Mesendoderm (in vitro differentiated cells): ENCODE data around the gene GFAP.
A peak's percentile ranks its signal among the peaks of the same experiment; 100 is the strongest.
"Not testable (repeated sequence)": the region's sequence is repeated elsewhere in the genome, so short reads cannot be mapped to it uniquely, and the experiment has no call there.

Source experiments
- DNase-seq: peaks from one replicate; pipeline ENCODE4 v3.0.0; 2013
- H2AK5ac ChIP-seq: 2 replicates; pipeline ENCODE4 v1.6.1; 2013; ENCODE audit warnings: low read length, inconsistent platforms
- H2BK120ac ChIP-seq: 2 replicates; pipeline ENCODE4 v1.6.1; 2013; ENCODE audit warnings: low read depth, mild to moderate bottlenecking, low read length, moderate library complexity, mixed read lengths
- H2BK15ac ChIP-seq: replicated peaks from 2 replicates; pipeline ENCODE4 v1.6.1; 2013; ENCODE audit warnings: low read depth, mild to moderate bottlenecking, moderate library complexity
- H2BK5ac ChIP-seq: 2 replicates; pipeline ENCODE4 v1.6.1; 2013; ENCODE audit warnings: low read length, inconsistent platforms
- H3K18ac ChIP-seq: 2 replicates; pipeline ENCODE4 v1.6.1; 2013; ENCODE audit warnings: mild to moderate bottlenecking, low read length, mixed read lengths
- H3K23ac ChIP-seq: one replicate; pipeline ENCODE4 v1.6.1; 2013; ENCODE audit warnings: low read length
- H3K27ac ChIP-seq: 2 replicates; pipeline ENCODE4 v1.5.1; 2013; ENCODE audit warnings: low read depth, mild to moderate bottlenecking, inconsistent platforms, low read length, moderate library complexity
- H3K27me3 ChIP-seq: 2 replicates; pipeline ENCODE4 v1.6.1; 2013; ENCODE audit warnings: low read length, control low read depth, mild to moderate bottlenecking, inconsistent platforms; ENCODE audit not compliant: insufficient read depth, poor library complexity
- H3K36me3 ChIP-seq: 2 replicates; pipeline ENCODE4 v1.6.1; 2013; ENCODE audit warnings: low read length, inconsistent platforms; ENCODE audit not compliant: control insufficient read depth, insufficient read depth
- H3K4ac ChIP-seq: one replicate; pipeline ENCODE4 v1.6.1; 2013; ENCODE audit warnings: low read depth, mild to moderate bottlenecking, low read length, moderate library complexity
- H3K4me1 ChIP-seq: 2 replicates; pipeline ENCODE4 v1.6.1; 2013; ENCODE audit warnings: low read depth, low read length, inconsistent platforms; ENCODE audit not compliant: control insufficient read depth
- H3K4me2 ChIP-seq: 2 replicates; pipeline ENCODE4 v1.6.1; 2013; ENCODE audit warnings: low read length
- H3K4me3 ChIP-seq: 2 replicates; pipeline ENCODE4 v1.5.1; 2013; ENCODE audit warnings: mild to moderate bottlenecking, low read length
- H3K56ac ChIP-seq: one replicate; pipeline ENCODE4 v1.6.1; 2013; ENCODE audit warnings: low read length
- H3K79me1 ChIP-seq: 2 replicates; pipeline ENCODE4 v1.6.1; 2013; ENCODE audit warnings: low read length, inconsistent platforms
- H3K79me2 ChIP-seq: 2 replicates; pipeline ENCODE4 v1.6.1; 2013; ENCODE audit warnings: mild to moderate bottlenecking, low read length; ENCODE audit not compliant: control insufficient read depth, insufficient read depth
- H3K9ac ChIP-seq: 2 replicates; pipeline ENCODE4 v1.6.1; 2013; ENCODE audit warnings: low read length, inconsistent platforms
- H4K5ac ChIP-seq: one replicate; pipeline ENCODE4 v1.6.1; 2013; ENCODE audit warnings: low read length
- H4K8ac ChIP-seq: one replicate; pipeline ENCODE4 v1.6.1; 2013; ENCODE audit warnings: low read depth, mild to moderate bottlenecking, control low read depth, low read length, moderate library complexity
- WGBS: extraction: QIAGEN DNeasy Blood & Tissue Kit; methylation state at CpG from one replicate; pipeline ENCODE4 v1.1.7; 2013; ENCODE audit warnings: low lambda C conversion rate, missing lambda C conversion rate; ENCODE audit not compliant: insufficient coverage; ENCODE audit errors: extremely low coverage; 5-methylcytosine and 5-hydroxymethylcytosine counted together

GFAP gene

DNA sequence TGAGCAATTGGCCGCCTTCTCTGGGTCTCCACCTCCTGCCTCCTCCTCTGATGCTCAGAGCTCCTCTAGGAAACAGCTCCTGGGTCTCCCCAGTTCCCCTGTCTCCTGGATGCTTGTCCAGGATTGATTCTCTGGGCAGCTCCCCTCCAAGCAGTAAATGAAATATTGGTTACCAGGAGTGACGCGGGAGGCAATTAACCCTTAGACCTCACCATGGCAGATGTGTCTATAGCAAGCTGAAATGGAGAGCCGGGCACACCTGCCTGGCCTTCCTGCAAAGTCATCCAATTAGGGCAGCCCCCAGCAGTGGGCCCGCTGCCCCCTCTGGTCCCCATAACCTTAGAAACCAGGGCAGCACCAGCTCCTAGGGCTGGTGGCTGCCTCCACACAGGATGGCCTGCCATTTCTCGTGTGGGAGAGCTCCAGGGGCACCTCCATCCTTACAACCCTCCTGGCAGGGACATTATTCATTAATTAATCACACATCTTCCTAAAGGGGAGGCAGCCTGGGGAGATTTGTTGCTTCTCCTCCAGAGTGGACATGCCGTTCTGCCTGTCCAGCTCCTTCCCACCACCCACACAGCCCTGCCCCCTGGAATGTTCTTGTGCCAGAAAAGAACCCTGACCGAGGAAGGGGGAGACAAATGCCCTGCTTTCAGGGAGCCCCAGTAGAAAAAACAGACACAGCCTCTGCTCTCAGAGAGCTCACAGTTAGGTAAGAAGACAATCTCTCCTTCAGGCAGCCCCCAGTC, 40.5 kb upstream of the GFAP start:
- Histone ChIP-seq H3K79me2 (no peaks in the 10 kb centered on the region), H3K79me1 (no peaks in the 10 kb centered on the region), H3K56ac (no peak overlapping the region), H3K9ac (no peak overlapping the region), H3K4me2 (no peak overlapping the region), H3K4me1 (no peaks in the 10 kb centered on the region), H3K27me3 (no peaks in the 10 kb centered on the region), H2BK5ac (no peak overlapping the region), H3K4ac (no peak overlapping the region), H2BK15ac (no peak overlapping the region), H3K36me3 (no peaks in the 10 kb centered on the region), H4K8ac (no peak overlapping the region), H3K27ac (no peak overlapping the region), H3K18ac (no peak overlapping the region), H2AK5ac (no peak overlapping the region), H4K5ac (no peak overlapping the region), H2BK120ac (no peak overlapping the region), H3K23ac (no peak overlapping the region), H3K4me3 (no peak overlapping the region)
- DNase-seq = no peak
- WGBS = no CpG with 5 or more reads among the region's 8 CpGs

DNA sequence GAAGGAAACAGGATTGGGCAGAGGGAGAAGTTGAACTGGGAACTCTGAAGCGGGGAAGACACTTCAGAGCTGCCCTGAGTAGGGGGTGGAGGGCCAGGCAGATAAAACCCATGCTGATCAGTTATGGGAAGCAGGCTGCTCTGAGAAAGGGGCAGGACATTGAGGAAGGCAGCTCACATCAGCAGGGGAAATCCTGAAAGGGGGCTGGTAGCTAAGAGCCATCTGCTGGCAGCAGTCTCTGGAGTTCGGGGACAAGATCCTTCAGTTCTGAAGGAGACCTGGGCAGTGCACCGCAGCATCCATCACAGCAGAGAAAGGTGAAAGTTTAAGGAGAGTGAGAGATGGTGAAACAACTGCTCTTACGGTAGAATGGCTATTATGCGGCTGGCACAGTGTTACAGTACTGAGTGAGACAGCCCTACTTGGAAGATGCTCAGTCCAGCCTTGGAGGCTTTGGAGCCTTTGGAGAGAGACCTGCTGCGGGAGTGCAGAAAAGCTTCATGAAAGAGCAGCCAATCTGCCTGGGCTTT, 37.7 kb upstream of the GFAP start:
- no peak overlapping the region for H2AK5ac ChIP-seq
- no peak overlapping the region for H3K27ac ChIP-seq
- no peaks in the 10 kb centered on the region for H3K27me3 ChIP-seq
- peaks cover 3% of the 10 kb centered on the region for H3K4me1 ChIP-seq
- H3K79me2 ChIP-seq = no peaks in the 10 kb centered on the region
- H2BK15ac ChIP-seq = no peak overlapping the region
- peak; percentile 49 for DNase-seq
- H2BK5ac ChIP-seq = no peak overlapping the region
- no peak overlapping the region for H3K4me3 ChIP-seq
- H2BK120ac ChIP-seq = no peak overlapping the region
- H3K4ac ChIP-seq = no peak overlapping the region
- H4K8ac ChIP-seq = no peak overlapping the region
- H3K36me3 ChIP-seq = no peaks in the 10 kb centered on the region
- H3K23ac ChIP-seq = no peak overlapping the region
- H3K56ac ChIP-seq = no peak overlapping the region
- H3K9ac ChIP-seq = no peak overlapping the region
- H3K79me1 ChIP-seq = no peaks in the 10 kb centered on the region
- H3K4me2 ChIP-seq = no peak overlapping the region
- H4K5ac ChIP-seq = no peak overlapping the region
- WGBS = no CpG with 5 or more reads among the region's 6 CpGs
- no peak overlapping the region for H3K18ac ChIP-seq

- Histone ChIP-seq H3K56ac (peak overlapping the region; percentile 89), H3K27ac (no peak overlapping the region), H2BK120ac (no peak overlapping the region), H3K79me1 (peaks cover 3% of the 10 kb centered on the region), H3K79me2 (peaks cover 19% of the 10 kb centered on the region), H3K4me1 (peaks cover 4% of the 10 kb centered on the region), H2BK15ac (no peak overlapping the region), H3K4me2 (peak overlapping the region; percentile 96), H3K27me3 (no peaks in the 10 kb centered on the region), H4K8ac (no peak overlapping the region), H2AK5ac (no peak overlapping the region), H3K18ac (no peak overlapping the region), H3K36me3 (no peaks in the 10 kb centered on the region), H4K5ac (no peak overlapping the region), H2BK5ac (no peak overlapping the region), H3K9ac (peak overlapping the region; percentile 79), H3K4me3 (peak overlapping the region; percentile 39), H3K23ac (peak overlapping the region; percentile 6), H3K4ac (no peak overlapping the region)
- no peak for DNase-seq
- no CpG with 5 or more reads among the region's 7 CpGs for whole genome bisulfite sequencing
Observed at GRCh38 chr17:44948315-44948795, 33.1 kb upstream of the GFAP start.

- peak within 1 kb of the TSS; percentile 89 for H3K4me3 ChIP-seq
- H3K79me2 ChIP-seq = peaks cover 21% of the 10 kb centered on the region
- H2BK15ac ChIP-seq = no peak within 1 kb of the TSS
- H3K18ac ChIP-seq = peak within 1 kb of the TSS; percentile 63
- peak within 1 kb of the TSS; percentile 97 for H4K5ac ChIP-seq
- H3K23ac ChIP-seq = peak within 1 kb of the TSS; percentile 6
- no CpG with 5 or more reads among the region's 62 CpGs for WGBS
- H2AK5ac ChIP-seq = no peak within 1 kb of the TSS
- no peaks in the 10 kb centered on the region for H3K27me3 ChIP-seq
- H3K4me2 ChIP-seq = peak within 1 kb of the TSS; percentile 96
- H3K36me3 ChIP-seq = no peaks in the 10 kb centered on the region
- peaks cover 4% of the 10 kb centered on the region for H3K79me1 ChIP-seq
- peak within 1 kb of the TSS; percentile 14 for H3K27ac ChIP-seq
- peak within 1 kb of the TSS; percentile 17 for H3K4ac ChIP-seq
- peak; percentile 98 for DNase-seq
- H2BK120ac ChIP-seq = no peak within 1 kb of the TSS
- H3K4me1 ChIP-seq = peaks cover 4% of the 10 kb centered on the region
- no peak within 1 kb of the TSS for H4K8ac ChIP-seq
- H2BK5ac ChIP-seq = peak within 1 kb of the TSS; percentile 71
- peak within 1 kb of the TSS; percentile 99 for H3K9ac ChIP-seq
- peak within 1 kb of the TSS; percentile 98 for H3K56ac ChIP-seq
Observed at GRCh38 chr17:44947461-44948314, 32.4 kb upstream of the GFAP start, which contains the start of gene KIF18B. KIF18B (minus strand) TSS chr17:44947773; CDS start chr17:44936344, 11,429 bp downstream.

GRCh38 chr17:44945652-44946051, 30.4 kb upstream of the GFAP start:
- not testable (repeated sequence) for H3K4me3 ChIP-seq, H2BK5ac ChIP-seq, H3K27me3 ChIP-seq, H3K4ac ChIP-seq, H4K5ac ChIP-seq, H2BK120ac ChIP-seq, H3K23ac ChIP-seq, H3K9ac ChIP-seq, H2BK15ac ChIP-seq, H2AK5ac ChIP-seq, H4K8ac ChIP-seq, H3K56ac ChIP-seq, H3K36me3 ChIP-seq, H3K18ac ChIP-seq, DNase-seq, H3K27ac ChIP-seq, H3K4me1 ChIP-seq, H3K4me2 ChIP-seq
- Histone ChIP-seq H3K79me1 (peaks cover 11% of the 10 kb centered on the region), H3K79me2 (peaks cover 34% of the 10 kb centered on the region)
- WGBS = no CpG with 5 or more reads among the region's 10 CpGs
